Smooth muscle cell (in vitro differentiated cells): Measurements from ENCODE around the gene GPRC5C. TPM values are rescaled to one million over a fixed set of nuclear protein-coding genes. Genes with fewer than 3 reads are reported as not detected.

Source experiments
- DNase-seq: peaks from one replicate; lab custom pipeline; 2025; ENCODE audit not compliant: unreplicated experiment; lab: John Stamatoyannopoulos, UW
- H2AFZ ChIP-seq: fragments of 200-600 bp; sonication (generic); 2 replicates; pipeline ENCODE4 v1.6.0; 2016; ENCODE audit warnings: antibody characterized with exemption, low read depth, mild to moderate bottlenecking
- H3F3A ChIP-seq: fragments of 200-600 bp; sonication (generic); 2 replicates; pipeline ENCODE4 v1.6.0; 2017; ENCODE audit warnings: antibody characterized with exemption, low read depth
- H3K27ac ChIP-seq: fragments of 200-600 bp; sonication (generic); 2 replicates; pipeline ENCODE4 v1.5.1; 2016; ENCODE audit warnings: low read depth, mild to moderate bottlenecking
- H3K27me3 ChIP-seq: fragments of 200-600 bp; sonication (generic); 2 replicates; pipeline ENCODE4 v1.6.1; 2016; ENCODE audit warnings: low read depth, mild to moderate bottlenecking
- H3K36me3 ChIP-seq: fragments of 200-600 bp; sonication (generic); 2 replicates; pipeline ENCODE4 v1.5.1; 2016; ENCODE audit warnings: low read depth
- H3K4me1 ChIP-seq: fragments of 200-600 bp; sonication (generic); 2 replicates; pipeline ENCODE4 v1.5.1; 2016; ENCODE audit warnings: low read depth
- H3K4me2 ChIP-seq: fragments of 200-600 bp; sonication (generic); 2 replicates; pipeline ENCODE4 v1.6.0; 2016; ENCODE audit warnings: mild to moderate bottlenecking
- H3K4me3 ChIP-seq: fragments of 200-600 bp; sonication (generic); 2 replicates; pipeline ENCODE4 v1.5.1; 2016; ENCODE audit warnings: mild to moderate bottlenecking
- H3K79me2 ChIP-seq: fragments of 200-600 bp; sonication (generic); 2 replicates; pipeline ENCODE4 v1.6.0; 2016; ENCODE audit warnings: low read depth, mild to moderate bottlenecking
- H3K9ac ChIP-seq: fragments of 200-600 bp; sonication (generic); 2 replicates; pipeline ENCODE4 v1.6.0; 2016; ENCODE audit warnings: low read depth
- H3K9me3 ChIP-seq: fragments of 200-600 bp; sonication (generic); replicated peaks from 2 replicates; pipeline ENCODE4 v1.5.1; 2016; ENCODE audit warnings: low read depth
- H4K20me1 ChIP-seq: fragments of 200-600 bp; sonication (generic); 2 replicates; pipeline ENCODE4 v1.6.0; 2016; ENCODE audit warnings: low read depth
- CTCF ChIP-seq: fragments of 200-600 bp; sonication (generic); IDR thresholded peaks from 2 replicates; pipeline ENCODE4 v1.5.1; 2017; ENCODE audit warnings: borderline replicate concordance, mild to moderate bottlenecking, antibody characterized with exemption; ENCODE audit not compliant: insufficient read depth, poor library complexity, severe bottlenecking
- WGBS: methylation state at CpG from one replicate; pipeline ENCODE4 v1.1.7; 2016; ENCODE audit warnings: low lambda C conversion rate; 5-methylcytosine and 5-hydroxymethylcytosine counted together
- polyA plus RNA-seq: library from polyadenylated mRNA; unstranded; fragments of >200 nt; fragmentation: Nextera tagmentation; extraction: Ambion mirVana; gene quantifications from 2 replicates; pipeline ENCODE4 v1.2.1, GENCODE V29; 2016
- total RNA-seq: library from RNA; depleted of rRNA; stranded (reverse); fragments of >200 nt; gene quantifications from 2 replicates; pipeline ENCODE4 v1.2.3, GENCODE V29; 2014

The GPRC5C gene
- total and polyA plus RNA-seq, 2 experiments from 2014 or later: 64.5 to 96.9 TPM

- no peaks in the 10 kb centered on the region for H3K9me3 ChIP-seq
- H3K36me3 ChIP-seq: no peaks in the 10 kb centered on the region
- H3K79me2 ChIP-seq: no peaks in the 10 kb centered on the region
- no peak overlapping the region for H3K27ac ChIP-seq
- H4K20me1 ChIP-seq: no peaks in the 10 kb centered on the region
- no peaks in the 10 kb centered on the region for H3K27me3 ChIP-seq
- H2AFZ ChIP-seq: no peak overlapping the region
- H3K9ac ChIP-seq: no peak overlapping the region
- H3F3A ChIP-seq: peaks cover 4% of the 10 kb centered on the region
- H3K4me1 ChIP-seq: peaks cover 6% of the 10 kb centered on the region
- WGBS: 89% methylated on average over 14 of the region's 14 CpGs
- no peak for DNase-seq
- TF ChIP-seq CTCF: no peak
- H3K4me3 ChIP-seq: no peak overlapping the region
- H3K4me2 ChIP-seq: no peak overlapping the region
Observed at GRCh38 chr17:74424657-74425056, 7.2 kb upstream of the GPRC5C start.

- no peak for TF ChIP-seq CTCF
- peaks cover 13% of the 10 kb centered on the region for H3K4me1 ChIP-seq
- 77% methylated on average over 9 of the region's 9 CpGs for WGBS
- no peaks in the 10 kb centered on the region for H3K36me3 ChIP-seq
- H3K27ac ChIP-seq: no peak overlapping the region
- H3K4me3 ChIP-seq: no peak overlapping the region
- DNase-seq: no peak
- H3K79me2 ChIP-seq: no peaks in the 10 kb centered on the region
- no peak overlapping the region for H3K9ac ChIP-seq
- no peak overlapping the region for H3K4me2 ChIP-seq
- H3K27me3 ChIP-seq: no peaks in the 10 kb centered on the region
- no peaks in the 10 kb centered on the region for H3F3A ChIP-seq
- H4K20me1 ChIP-seq: no peaks in the 10 kb centered on the region
- no peaks in the 10 kb centered on the region for H3K9me3 ChIP-seq
- H2AFZ ChIP-seq: no peak overlapping the region
Observed at GRCh38 chr17:74426551-74427047, 5.3 kb upstream of the GPRC5C start.

GRCh38 chr17:74427048-74427762, 4.7 kb upstream of the GPRC5C start:
- H3F3A ChIP-seq: no peaks in the 10 kb centered on the region
- H3K27me3 ChIP-seq: no peaks in the 10 kb centered on the region
- no peak for DNase-seq
- H3K4me2 ChIP-seq: no peak overlapping the region
- H3K4me3 ChIP-seq: no peak overlapping the region
- peaks cover 5% of the 10 kb centered on the region for H3K79me2 ChIP-seq
- no peaks in the 10 kb centered on the region for H3K9me3 ChIP-seq
- peaks cover 13% of the 10 kb centered on the region for H3K4me1 ChIP-seq
- no peak for TF ChIP-seq CTCF
- no peak overlapping the region for H3K9ac ChIP-seq
- H3K27ac ChIP-seq: no peak overlapping the region
- H3K36me3 ChIP-seq: no peaks in the 10 kb centered on the region
- H4K20me1 ChIP-seq: no peaks in the 10 kb centered on the region
- 79% methylated on average over 10 of the region's 10 CpGs for WGBS
- H2AFZ ChIP-seq: no peak overlapping the region

GRCh38 chr17:74427763-74428153, 4.1 kb upstream of the GPRC5C start:
- Histone ChIP-seq H3K79me2 (peaks cover 11% of the 10 kb centered on the region), H3K4me1 (peaks cover 13% of the 10 kb centered on the region), H3K4me2 (no peak overlapping the region), H3K9me3 (no peaks in the 10 kb centered on the region), H4K20me1 (no peaks in the 10 kb centered on the region), H3K9ac (no peak overlapping the region), H3K36me3 (no peaks in the 10 kb centered on the region), H3F3A (no peaks in the 10 kb centered on the region), H3K27ac (no peak overlapping the region), H3K27me3 (no peaks in the 10 kb centered on the region), H3K4me3 (no peak overlapping the region), H2AFZ (no peak overlapping the region)
- no peak for TF ChIP-seq CTCF
- WGBS: 93% methylated on average over 6 of the region's 6 CpGs
- DNase-seq: no peak
